IPS-18c (cell line): ENCODE results near the gene CYP4V2.
A peak's percentile ranks its signal among the peaks of the same experiment; 100 is the strongest.
"Not testable (repeated sequence)": the region's sequence is repeated elsewhere in the genome, so short reads cannot be mapped to it uniquely, and the experiment has no call there.

Source experiments
- H3K4me3 ChIP-seq: 2 replicates; pipeline ENCODE4 v1.7.0; 2013; ENCODE audit warnings: low read depth, mild to moderate bottlenecking, low read length, moderate library complexity; ENCODE audit not compliant: insufficient read depth
- H3K9me3 ChIP-seq: one replicate; pipeline ENCODE4 v1.6.1; 2013; ENCODE audit warnings: mild to moderate bottlenecking, low read length, moderate library complexity; ENCODE audit not compliant: control insufficient read depth, insufficient read depth

CYP4V2 gene

GRCh38 chr4:186216465-186217024, 25.2 kb downstream of the CYP4V2 start:
- Histone ChIP-seq H3K9me3 (no peaks in the 10 kb centered on the region), H3K4me3 (no peak overlapping the region)

- H3K9me3 ChIP-seq, result no peaks in the 10 kb centered on the region
- H3K4me3 ChIP-seq, result no peak overlapping the region
These were observed 26.4 kb downstream of the CYP4V2 start for GRCh38 chr4:186217733-186218293.

GRCh38 chr4:186221624-186222023, 30.3 kb downstream of the CYP4V2 start:
- H3K4me3 ChIP-seq, result no peak overlapping the region
- H3K9me3 ChIP-seq, result peaks cover 11% of the 10 kb centered on the region

- Histone ChIP-seq H3K4me3 (no peak overlapping the region), H3K9me3 (peaks cover 14% of the 10 kb centered on the region)
These were observed 34.5 kb downstream of the CYP4V2 start for GRCh38 chr4:186225848-186226247.

GRCh38 chr4:186226521-186227189, 35.3 kb downstream of the CYP4V2 start:
- peaks cover 14% of the 10 kb centered on the region for H3K9me3 ChIP-seq
- no peak overlapping the region for H3K4me3 ChIP-seq

- peaks cover 14% of the 10 kb centered on the region for H3K9me3 ChIP-seq
- H3K4me3 ChIP-seq, result no peak within 1 kb of the TSS
These were observed 35.9 kb downstream of the CYP4V2 start, which contains the start of gene KLKB1 for GRCh38 chr4:186227221-186227620. Gene KLKB1 (plus strand): TSS chr4:186227507. CDS start chr4:186228196, 689 bp downstream.

GRCh38 chr4:186227744-186228513, 36.6 kb downstream of the CYP4V2 start:
- peaks cover 14% of the 10 kb centered on the region for H3K9me3 ChIP-seq
- H3K4me3 ChIP-seq, result no peak overlapping the region

- Histone ChIP-seq H3K4me3 (no peak overlapping the region), H3K9me3 (peaks cover 14% of the 10 kb centered on the region)
These were observed 37.1 kb downstream of the CYP4V2 start for GRCh38 chr4:186228514-186228894.

GRCh38 chr4:186234367-186234766, 43.0 kb downstream of the CYP4V2 start:
- Histone ChIP-seq H3K4me3 (no peak overlapping the region), H3K9me3 (no peaks in the 10 kb centered on the region)

- Histone ChIP-seq H3K4me3 (no peak overlapping the region), H3K9me3 (no peaks in the 10 kb centered on the region)
These were observed 44.8 kb downstream of the CYP4V2 start for GRCh38 chr4:186236126-186236525.

- Histone ChIP-seq H3K9me3 (no peaks in the 10 kb centered on the region), H3K4me3 (no peak overlapping the region)
These were observed 49.1 kb downstream of the CYP4V2 start for GRCh38 chr4:186240452-186240847.

GRCh38 chr4:186240848-186241491, 49.6 kb downstream of the CYP4V2 start:
- no peaks in the 10 kb centered on the region for H3K9me3 ChIP-seq
- H3K4me3 ChIP-seq, result no peak overlapping the region

GRCh38 chr4:186241616-186242015, 50.2 kb downstream of the CYP4V2 start:
- H3K9me3 ChIP-seq, result no peaks in the 10 kb centered on the region
- no peak overlapping the region for H3K4me3 ChIP-seq

- H3K9me3 ChIP-seq, H3K4me3 ChIP-seq: not testable (repeated sequence)
These were observed 50.7 kb downstream of the CYP4V2 start for GRCh38 chr4:186242031-186242430.

- Histone ChIP-seq H3K4me3 (no peak overlapping the region; the same call in 1 of the 2 replicates), H3K9me3 (no peaks in the 10 kb centered on the region)
These were observed 52.0 kb downstream of the CYP4V2 start for GRCh38 chr4:186243331-186243730.

GRCh38 chr4:186244835-186245234, 53.5 kb downstream of the CYP4V2 start:
- 0 out of 2 replicates have a peak overlapping the region, but pooled peaks have one; percentile 11 for H3K4me3 ChIP-seq
- no peaks in the 10 kb centered on the region for H3K9me3 ChIP-seq

GRCh38 chr4:186247062-186247752, 55.8 kb downstream of the CYP4V2 start:
- peak overlapping the region; percentile 38 for H3K4me3 ChIP-seq
- not testable (repeated sequence) for H3K9me3 ChIP-seq
